ENCODE data around the gene ASTN1.

ASTN1 gene

DNA sequence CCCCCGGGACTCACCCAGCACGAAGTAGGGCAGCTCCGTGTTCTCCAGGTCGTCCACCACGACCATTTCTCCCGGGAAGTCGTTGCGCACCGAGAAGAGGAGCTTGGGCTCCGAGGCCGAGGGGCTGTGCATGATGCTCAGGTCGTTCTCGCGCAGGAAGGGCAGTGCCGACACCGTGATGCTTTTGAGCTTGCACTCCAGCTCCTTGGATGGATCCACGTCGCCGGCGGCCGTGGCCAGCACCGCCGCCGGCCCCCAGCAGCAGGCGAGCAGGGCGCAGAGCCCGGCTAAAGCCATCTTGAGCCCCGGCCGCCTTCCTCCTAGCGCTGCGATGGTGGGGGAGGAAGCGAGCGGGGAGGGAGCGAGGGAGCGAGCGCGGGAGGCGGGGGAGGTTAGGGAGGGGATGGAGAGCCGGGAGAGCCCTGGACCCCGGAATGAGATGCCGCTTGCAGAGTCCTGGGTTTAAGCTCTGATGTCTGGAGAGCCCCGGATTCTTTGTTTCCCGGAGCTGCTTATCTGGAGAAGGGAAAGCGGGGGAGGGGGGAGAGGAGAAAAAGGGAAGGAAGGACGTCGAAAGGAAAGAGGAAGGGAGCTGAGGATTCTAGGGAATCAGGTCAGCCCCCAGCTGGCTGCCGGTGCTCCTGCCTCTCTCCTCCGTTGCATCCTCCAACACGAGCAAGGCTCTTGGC, at the start of gene ASTN1:
TSS of gene ASTN1 (minus strand) at position 333 of the 689 bp plus-strand sequence. CDS start at position 297, 36 bp downstream.
- no peak for DNase-seq (ENCODE audit: low spot score)

DNA sequence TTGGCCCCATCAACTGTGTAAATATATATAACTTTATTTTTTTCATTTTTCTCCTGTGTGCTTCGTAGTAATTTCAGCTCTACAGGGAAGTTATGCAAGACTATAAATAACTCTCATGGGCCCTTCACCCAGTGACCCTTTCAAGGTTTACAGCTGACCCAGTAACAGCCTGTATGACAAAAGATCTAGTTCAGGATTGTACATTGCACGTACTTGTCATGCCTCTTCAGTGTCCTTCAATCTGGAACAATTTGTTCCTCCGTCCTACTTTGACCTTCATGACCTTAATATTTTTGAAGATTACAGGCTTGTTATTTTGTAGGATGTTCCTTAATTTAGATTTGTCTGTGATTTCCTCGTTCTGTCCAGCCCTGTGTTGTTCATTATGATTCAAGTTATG, 46.7 kb upstream of the ASTN1 start:
- DNase-seq (ENCODE audit: low spot score) = no peak

DNA sequence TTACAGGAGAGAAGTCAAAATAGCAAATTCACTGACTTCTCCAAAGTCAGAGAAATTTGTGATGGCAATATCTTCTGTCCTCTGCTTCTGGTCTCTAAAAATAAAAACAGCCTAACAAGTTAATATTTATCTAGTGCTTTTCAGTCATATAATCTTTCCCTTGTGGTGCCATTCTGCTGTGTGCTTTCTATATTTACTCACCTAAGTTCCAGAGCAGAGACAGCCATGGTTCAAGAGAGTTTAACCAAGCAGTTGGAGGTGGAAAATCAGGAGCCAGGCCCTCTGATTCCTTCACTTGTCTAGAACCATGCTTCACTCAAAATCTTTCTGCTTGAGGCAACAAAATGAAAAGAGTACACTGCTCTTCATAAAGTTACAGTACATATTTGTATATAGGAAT, 45.6 kb upstream of the ASTN1 start:
- DNase-seq (ENCODE audit: low spot score) = no peak

DNA sequence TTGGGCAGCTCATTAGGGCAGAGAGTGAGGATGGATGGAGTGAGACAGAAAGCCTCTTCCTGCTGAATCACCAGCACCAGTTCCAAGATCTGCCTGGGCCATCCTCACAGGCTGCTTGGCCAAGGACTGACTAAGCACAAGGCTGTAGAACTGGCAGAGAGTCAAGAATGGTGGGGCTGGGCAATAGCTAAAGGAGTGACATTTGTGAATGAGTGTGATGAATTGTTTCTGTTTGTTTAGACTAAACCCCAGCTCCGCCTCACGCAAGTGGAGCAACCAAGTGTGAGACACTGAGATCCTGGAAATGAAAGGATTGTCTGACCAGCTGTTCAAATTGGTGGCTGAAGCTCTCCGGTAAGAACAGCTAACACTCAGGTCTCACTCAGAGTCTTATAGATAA, 44.8 kb upstream of the ASTN1 start:
- DNase-seq (ENCODE audit: low spot score) = peak; percentile 49

DNA sequence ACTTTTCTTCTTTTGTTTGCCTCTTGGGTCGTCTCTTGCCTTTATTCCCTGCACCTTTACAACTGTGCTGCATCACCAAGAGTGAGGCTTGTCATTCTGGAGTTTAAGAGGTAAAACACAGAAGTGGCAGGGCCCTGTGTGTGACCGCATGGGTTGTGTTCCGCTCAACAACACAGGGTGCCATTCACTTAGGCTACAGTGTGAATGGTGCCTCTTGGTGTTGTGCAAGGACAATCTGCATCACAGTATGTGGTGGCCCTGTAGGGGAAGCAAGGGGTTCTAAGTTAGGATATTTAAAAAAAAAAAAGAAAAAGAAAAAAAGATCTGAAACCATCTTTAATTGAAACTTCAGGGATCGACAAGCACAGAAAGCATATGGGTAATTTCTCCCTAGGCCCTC, 44.4 kb upstream of the ASTN1 start:
- DNase-seq (ENCODE audit: low spot score) = no peak

DNA sequence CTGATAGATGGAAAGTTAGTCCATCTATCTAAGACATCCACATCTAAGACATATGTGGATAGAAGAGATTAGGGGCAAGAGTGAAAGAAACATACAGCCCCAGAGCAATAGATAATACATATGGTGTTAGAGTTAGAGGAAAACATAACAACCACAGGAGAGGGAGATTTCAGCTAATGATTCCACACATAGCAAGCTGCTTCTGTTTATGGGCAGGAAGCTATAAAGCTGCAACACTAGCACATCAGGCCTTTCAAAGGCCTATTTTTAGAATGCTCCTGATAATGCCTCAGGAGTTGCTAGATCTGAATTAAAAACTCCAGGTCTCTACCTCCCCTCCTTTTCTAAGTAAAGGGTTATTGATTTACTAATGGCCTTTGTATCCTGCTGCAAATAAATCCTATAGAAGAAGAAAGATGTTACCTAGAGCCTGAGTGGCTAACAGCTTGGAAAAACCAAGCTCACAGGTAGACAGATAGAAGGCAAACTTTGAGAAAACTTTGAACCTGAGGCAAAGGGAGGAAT, 42.4 kb upstream of the ASTN1 start:
- no peak for DNase-seq (ENCODE audit: low spot score)

DNA sequence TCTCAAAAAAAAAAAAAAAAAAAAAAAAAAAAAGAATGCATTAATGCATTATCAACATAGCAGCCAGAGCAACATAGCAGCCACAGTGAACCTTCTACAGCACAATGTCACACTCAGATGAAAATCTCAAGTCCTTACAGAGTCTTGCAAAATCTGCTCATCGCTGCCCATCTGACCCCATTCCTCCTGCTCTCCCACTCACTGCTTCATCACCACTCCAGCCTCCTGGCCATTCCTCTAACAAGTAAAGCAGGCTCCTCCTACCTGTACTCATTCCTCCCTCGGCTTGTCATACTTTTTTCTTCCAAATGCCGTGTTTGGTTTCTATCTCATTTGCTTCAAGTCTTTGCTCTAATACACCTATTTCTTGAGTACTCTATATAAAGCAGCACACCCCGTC, 35.8 kb upstream of the ASTN1 start:
- no peak for DNase-seq (ENCODE audit: low spot score)

DNA sequence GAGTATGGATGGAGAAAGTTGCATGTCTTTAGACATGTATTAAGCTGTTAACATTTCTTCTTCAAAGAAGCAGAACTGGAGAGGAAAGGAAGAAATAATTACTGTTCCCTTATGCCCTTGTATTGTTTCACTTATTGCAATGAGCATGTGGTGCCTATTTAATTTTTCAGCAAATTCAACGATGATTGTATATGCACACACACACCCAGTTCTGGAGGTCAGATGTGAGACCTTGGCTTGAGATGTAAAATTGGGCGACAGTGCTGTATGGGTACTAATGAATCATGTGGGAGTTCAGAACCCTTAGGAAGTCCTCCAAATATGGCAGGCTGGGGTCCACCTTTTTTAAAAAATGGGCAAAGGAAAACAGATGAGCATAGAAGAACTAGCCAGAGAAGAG, 33.7 kb upstream of the ASTN1 start:
- DNase-seq (ENCODE audit: low spot score) = no peak

DNA sequence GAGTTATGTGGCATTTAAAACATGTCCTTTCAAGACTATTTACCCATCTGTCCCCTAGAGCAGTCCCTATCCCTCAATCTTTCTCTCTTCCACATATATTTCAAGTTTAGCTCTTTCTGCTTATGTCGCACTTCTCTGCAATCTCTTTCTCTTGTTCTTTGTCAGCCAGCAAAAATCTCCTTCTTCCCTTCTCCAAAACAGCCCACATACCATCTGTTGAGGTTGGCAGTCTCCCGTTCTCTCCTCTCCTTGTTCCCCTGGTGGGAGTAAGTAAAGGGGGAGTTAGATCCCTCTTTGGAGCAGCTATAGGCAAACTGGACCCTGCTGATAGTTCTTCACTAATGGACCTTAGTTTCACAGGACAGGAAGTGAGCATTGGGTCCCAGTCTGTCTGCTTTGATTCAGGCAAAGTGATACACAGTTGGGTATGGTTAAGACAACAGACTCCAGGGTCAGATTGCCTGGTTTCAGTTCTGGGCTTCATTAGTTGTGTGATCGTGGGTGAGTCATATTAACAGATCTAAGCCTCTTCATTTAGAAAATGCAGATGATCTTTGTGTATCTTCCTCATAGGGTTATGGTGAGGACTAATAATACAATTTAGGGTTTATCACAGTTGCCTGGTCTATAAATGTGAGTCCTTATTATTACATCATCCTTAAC, 25.9 kb upstream of the ASTN1 start:
- no peak for DNase-seq (ENCODE audit: low spot score)

DNA sequence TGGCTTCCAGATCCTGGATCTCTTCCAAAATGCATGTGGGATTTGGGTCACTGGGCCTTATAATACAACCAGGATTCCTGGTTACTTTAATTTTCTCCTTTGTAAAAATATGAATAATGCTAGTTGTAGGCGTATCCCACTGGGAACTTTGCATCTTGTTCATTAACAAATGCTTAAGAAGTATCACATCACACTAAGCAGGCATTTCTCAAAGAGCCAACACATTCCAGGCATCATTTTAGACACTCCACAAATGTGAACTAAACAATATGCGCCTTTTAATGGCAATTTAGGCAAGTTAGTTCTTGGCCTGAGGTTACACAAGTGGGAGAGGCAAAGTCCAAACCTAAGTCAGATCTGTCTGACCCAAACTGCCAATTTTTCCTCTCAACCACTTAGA, 22.1 kb upstream of the ASTN1 start:
- no peak for DNase-seq (ENCODE audit: low spot score)

DNA sequence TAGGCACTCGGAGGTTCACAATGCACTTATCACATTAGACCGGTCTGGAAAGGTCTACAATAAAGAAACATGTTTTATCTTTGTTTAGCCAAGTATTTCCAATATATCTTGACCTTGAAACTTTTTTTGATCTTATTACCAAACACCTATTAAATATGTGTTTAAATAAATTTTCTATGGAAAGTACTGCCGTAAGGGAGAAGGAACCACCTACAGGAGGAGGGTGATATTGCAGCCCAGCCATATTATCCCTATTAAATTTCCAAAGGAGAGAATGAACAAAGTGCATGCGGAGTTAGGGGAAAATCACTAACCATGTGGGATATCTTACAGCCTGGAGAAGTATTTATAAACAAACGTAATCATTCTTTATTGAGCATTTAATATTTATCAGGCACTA, 20.7 kb upstream of the ASTN1 start:
- DNase-seq (ENCODE audit: low spot score) = no peak

DNA sequence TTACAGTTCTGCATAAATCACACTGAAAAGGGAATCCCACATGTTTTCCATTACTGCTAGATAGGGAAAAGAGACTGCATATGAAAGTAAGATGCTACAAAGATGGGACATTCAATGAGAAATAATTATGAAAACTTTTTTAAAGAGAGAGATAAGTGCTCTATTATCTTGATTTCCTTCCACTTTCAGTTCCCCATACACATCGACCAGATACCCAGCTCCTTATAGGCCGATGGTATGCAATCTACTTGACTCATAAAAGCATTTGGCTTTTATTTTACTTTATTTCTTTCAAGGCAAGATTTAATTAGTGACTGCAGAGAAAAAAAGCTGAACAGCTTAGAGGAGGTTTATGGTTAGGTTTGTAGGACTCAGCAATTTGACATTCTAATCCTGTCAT, 19.3 kb upstream of the ASTN1 start:
- no peak for DNase-seq (ENCODE audit: low spot score)

DNA sequence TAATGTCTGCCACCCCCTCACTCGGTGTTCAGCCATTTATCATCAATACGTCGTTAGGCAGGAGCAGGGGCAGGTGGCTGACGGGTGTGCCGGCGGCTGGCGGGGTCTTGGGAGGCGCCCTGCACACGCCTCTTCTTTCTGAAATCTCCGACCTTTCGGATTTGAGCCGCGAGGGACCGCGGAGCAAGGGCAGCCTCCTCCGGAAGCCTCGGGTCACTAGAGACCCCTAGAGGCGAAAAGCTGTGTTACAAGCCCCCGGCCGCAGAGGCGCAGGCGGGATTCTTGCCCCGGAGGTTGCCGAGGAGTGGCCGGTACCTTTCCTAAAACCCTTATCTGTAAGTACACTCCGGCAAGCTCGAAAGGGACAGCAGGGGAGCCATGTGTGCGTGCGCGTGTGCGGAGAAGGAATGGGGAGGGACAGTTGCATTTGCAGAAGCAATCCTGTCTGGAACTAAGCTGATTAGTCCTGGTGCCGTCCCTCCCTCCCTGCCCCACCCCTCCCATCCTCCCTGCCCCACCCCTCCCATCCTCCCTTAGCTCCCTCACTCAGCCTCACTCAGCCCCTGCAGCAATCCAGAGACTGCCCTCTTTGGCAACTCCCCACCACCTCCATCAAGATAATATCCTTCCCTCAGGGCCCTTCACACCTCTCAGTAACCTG, 17.2 kb upstream of the ASTN1 start:
- DNase-seq (ENCODE audit: low spot score) = peak; percentile 68

DNA sequence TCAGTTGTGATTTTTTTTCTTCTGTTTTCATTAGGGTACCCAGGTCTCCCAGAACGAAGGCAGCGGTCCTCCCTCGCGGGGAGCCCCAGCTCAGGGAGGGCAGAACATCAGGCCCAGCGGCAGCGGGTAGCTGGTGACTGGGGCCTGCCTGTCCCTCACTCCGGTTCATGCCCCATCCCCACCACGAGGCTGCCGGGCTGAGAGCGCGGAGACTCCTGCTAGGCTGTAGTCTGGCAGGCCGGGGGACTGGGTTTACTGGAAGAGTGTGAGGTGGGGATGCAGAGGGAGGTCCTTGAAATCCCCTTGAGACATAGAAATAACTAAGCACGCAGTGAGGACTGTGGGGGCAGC, 16.7 kb upstream of the ASTN1 start:
- DNase-seq (ENCODE audit: low spot score) = no peak

DNA sequence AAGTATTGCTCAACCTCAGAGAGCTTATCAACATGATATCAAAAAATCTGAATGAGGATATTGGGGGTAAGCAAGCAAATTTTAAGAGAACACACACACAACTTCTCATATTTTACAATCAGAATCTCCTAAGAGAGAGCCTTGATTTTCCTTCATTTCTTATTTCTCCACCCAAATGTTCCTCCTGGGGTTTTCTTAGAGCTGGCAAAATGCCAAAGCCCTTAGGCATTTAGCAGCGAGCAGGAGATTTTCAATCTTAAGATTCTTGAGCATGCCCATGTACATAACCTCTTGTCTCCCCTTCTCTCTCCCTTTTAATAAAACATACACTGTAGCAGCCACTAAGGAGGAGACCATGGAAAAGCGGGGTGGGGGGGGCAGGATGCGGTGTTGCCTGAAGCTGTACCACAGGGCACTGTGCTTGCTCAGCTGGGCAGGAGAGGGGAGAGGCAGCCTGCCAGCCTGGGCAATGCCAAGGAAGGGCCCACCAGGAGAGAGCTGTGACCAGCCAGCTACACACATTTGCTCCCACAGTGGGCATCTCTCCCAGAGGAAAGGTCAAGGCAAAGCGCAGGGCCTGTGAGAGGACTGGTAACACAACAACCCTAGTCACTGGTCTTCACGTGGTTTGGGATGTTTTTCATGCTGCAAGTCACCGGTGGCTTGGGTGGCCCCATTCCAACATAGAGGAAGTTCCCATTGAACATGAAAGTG, 10.6 kb upstream of the ASTN1 start:
- DNase-seq (ENCODE audit: low spot score) = no peak

DNA sequence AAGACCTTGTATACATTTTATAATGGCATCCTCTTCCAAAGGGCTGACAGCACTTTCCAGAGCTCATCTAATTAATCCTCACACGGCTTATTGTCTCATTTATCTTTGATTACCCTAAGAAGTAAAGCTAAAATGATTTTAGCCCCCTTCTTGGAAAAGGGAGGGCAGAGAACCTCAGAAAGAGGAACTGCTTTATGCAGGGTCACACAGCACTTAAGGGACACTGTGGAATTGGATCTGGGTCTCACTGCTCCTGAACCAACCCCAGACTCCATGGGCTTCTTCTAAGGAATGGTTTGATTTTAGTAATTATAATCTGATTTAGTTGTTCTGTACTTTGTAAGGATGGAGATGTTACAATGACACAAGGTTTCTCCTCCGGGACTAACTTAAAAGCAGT, 9.5 kb upstream of the ASTN1 start:
- no peak for DNase-seq (ENCODE audit: low spot score)

DNA sequence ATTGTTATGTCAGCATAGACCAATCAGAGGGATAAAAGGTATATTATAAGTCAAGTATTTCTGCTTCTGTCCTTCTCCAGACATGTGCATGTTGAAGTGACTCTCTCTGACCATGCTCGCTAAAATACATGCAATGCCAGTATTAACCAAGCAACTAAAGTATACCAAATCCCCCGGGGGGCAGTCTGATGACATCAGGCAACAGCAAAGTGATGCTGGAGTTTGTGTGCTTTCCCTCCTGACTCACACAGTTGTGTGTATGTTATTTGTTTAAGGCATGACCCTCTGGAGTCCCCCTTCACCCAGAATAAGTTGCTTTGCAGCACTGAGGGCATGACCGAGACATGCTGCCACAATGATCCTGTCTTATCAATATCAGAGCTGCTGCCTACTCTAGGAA, 8.4 kb upstream of the ASTN1 start:
- DNase-seq (ENCODE audit: low spot score) = no peak

DNA sequence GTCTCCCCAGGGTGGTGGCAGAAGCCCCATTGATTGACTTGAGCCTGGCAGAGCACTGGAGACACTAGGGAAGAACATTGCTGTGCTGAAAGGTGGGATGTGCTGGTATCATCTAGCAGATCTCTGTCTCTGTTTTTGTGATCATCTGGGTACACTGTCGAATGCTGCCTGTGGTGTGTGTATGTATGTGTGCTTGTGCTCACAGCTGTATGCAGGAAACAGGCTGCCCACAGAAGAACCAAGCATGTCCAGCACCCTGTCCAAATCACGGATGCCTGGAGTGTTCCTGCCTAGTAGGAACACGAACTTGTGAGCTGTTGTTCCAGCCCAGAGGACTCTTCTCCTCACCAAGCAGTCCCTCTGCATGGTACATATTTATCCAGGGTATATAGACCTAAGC, 7.8 kb upstream of the ASTN1 start:
- no peak for DNase-seq (ENCODE audit: low spot score)

DNA sequence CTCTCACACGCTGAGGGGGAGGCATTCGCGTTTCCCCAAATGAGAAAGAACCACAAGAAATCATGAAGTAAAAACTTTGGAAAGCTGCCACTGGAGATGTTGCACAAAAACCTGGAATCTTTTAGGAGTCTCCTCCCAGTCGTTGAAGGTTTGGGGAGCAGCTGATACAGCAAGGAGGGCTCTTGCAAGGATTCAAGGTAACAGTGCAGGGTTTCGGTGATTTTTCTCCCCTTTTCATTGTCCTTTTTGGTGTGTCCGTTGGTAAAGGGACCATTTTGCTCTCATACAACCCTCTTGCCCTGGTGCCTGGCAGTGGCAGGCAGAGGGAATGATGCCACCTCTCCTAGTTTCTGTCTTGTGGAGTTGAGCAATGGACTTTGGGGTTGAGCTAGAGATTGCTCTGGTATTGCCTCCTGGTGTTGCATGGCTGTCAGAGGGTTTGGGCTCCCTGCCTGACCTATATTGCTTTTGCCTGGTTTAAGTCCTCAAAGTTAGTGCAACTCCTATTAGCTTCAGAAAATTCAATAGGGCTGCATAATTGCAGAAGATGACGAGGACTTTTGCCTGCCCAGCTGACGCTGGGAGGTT, 7.1 kb upstream of the ASTN1 start:
- no peak for DNase-seq (ENCODE audit: low spot score)

DNA sequence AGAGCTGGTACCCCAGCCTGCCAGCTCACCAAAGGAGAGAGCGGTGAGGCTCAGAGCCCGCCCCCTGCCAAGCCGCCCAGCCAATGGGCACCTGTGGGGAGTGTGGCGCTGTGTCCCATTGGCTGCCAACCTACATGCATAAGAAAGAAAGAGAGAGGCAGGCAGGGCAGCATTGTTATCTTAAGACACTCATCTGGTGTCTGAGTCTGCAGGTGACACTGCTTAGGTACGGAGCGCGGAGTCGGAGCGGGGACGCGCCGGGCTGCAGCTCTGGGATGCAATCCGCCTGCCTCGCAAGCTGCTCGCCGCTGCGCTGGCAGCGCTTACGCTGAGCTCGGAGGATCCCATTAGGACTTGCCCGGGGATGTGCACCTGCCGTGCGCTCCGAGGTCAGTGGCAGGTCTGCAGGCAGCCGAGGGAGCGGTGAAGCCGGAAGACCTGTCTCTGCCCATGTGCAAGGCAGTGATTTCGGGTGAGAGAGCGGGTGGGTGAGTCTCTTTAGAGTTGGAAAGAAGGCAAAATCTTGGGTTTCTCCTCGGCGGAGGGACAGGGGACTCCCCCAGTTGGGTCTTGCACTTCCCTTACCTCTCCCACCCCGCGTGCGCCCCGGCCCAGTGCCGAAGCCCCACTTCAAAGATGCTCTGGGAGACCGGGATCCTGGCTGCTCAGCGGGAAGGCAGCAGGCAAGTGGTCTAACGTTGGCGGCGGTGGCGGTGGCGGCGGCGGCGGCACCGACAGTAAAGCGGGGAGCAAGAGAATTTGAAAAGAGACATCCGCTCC, 6.4 kb upstream of the ASTN1 start, which contains the start of gene BRINP2:
TSS of gene BRINP2 (plus strand) at position 203 of the 780 bp plus-strand sequence. CDS start 58,919 bp downstream, outside the sequence.
- no peak for DNase-seq (ENCODE audit: low spot score)

DNA sequence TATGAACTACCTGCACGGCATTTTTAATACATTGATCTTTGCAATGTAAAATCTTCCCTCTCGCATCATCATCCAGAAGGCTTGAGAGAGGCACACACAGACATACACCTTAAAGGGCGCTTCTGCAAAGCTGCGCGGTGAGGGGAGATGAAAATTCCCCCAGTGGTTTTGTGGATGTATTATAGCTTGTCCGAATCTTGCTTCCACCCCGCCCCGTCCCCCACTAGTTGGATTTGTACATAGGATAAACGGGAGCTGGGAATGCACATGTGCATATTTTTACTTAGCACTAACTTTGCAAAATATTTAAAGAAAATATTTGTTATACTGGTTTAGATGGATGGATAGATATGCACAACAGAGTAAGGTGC, 542 bp upstream of the ASTN1 start:
- DNase-seq (ENCODE audit: low spot score) = no peak
